ENCODE measurements around the gene SGSH.

DNA sequence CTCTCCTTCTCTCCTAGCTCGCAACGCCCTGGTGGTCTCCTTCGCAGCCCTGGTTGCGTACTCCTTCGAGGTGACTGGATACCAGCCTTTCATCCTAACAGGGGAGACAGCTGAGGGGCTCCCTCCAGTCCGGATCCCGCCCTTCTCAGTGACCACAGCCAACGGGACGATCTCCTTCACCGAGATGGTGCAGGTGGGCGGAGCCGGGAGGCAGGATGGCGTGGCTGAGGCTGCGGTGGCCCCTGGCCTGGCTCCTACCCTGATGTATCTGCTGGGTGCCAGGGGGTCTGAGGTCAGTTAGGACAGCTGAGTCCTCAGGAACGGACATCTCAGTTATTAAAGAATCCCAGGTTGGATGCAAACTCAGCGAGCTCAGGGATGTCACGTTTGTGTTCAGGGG is 16.8 kb upstream of the SGSH start:
- TF ChIP-seq CTCF (IDR thresholded peaks at IDR 0.05): no peak
- no peak for TF ChIP-seq POLR2A (IDR thresholded peaks at IDR 0.05)

All from uterus (tissue), 2 donors.